ENCODE results near the gene AMACR. TPM values are rescaled to one million over a fixed set of nuclear protein-coding genes. Genes with fewer than 3 reads are reported as not detected.

Gene AMACR
- total RNA-seq, 1 donor from 2014 or later, result 7.7 TPM

GRCh38 chr5:34030048-34030447 lies 22.2 kb upstream of the AMACR start:
- no peak for DNase-seq
- Mint-ChIP-seq H3K36me3 (ENCODE audit: low read depth) (peaks cover 9% of the 10 kb centered on the region), H3K4me1 (peaks cover 4% of the 10 kb centered on the region), H3K27ac (no peak overlapping the region), H3K27me3 (no peaks in the 10 kb centered on the region), H3K9me3 (peaks cover 4% of the 10 kb centered on the region), H3K4me3 (no peak overlapping the region)
- intact Hi-C loops (cut with micrococcal nuclease), result no loop called here

- Mint-ChIP-seq H3K4me1 (peaks cover 4% of the 10 kb centered on the region), H3K27me3 (no peaks in the 10 kb centered on the region), H3K36me3 (ENCODE audit: low read depth) (peaks cover 5% of the 10 kb centered on the region), H3K9me3 (peaks cover 3% of the 10 kb centered on the region), H3K4me3 (no peak overlapping the region), H3K27ac (no peak overlapping the region)
- no peak for DNase-seq
- intact Hi-C loops (cut with micrococcal nuclease), result no loop called here
These were observed 20.5 kb upstream of the AMACR start for GRCh38 chr5:34028349-34028748.

GRCh38 chr5:34026089-34026761 lies 18.4 kb upstream of the AMACR start:
- Mint-ChIP-seq H3K36me3 (ENCODE audit: low read depth) (peaks cover 8% of the 10 kb centered on the region), H3K27me3 (no peaks in the 10 kb centered on the region), H3K27ac (no peak overlapping the region), H3K4me1 (peaks cover 19% of the 10 kb centered on the region), H3K9me3 (no peaks in the 10 kb centered on the region), H3K4me3 (no peak overlapping the region)
- intact Hi-C loops (cut with micrococcal nuclease), result no loop called here
- DNase-seq, result peak; percentile 20

GRCh38 chr5:34022121-34022705 lies 14.4 kb upstream of the AMACR start:
- peaks cover 24% of the 10 kb centered on the region for H3K4me1 Mint-ChIP-seq
- peak overlapping the region; percentile 39 for H3K4me3 Mint-ChIP-seq
- H3K27me3 Mint-ChIP-seq, result no peaks in the 10 kb centered on the region
- peak; percentile 83 for DNase-seq
- H3K9me3 Mint-ChIP-seq, result no peaks in the 10 kb centered on the region
- peaks cover 15% of the 10 kb centered on the region for H3K36me3 Mint-ChIP-seq (ENCODE audit: low read depth)
- intact Hi-C loops (cut with micrococcal nuclease), result loop anchor here (1.0 to 2.0 kb wide), 2 partner anchors 14 to 49 kb away; partner anchors contain the start of gene AMACR
- peak overlapping the region; percentile 93 for H3K27ac Mint-ChIP-seq

GRCh38 chr5:34021334-34021733 lies 13.5 kb upstream of the AMACR start:
- Mint-ChIP-seq H3K4me1 (peaks cover 24% of the 10 kb centered on the region), H3K4me3 (peak overlapping the region; percentile 69), H3K27ac (peak overlapping the region; percentile 93), H3K9me3 (no peaks in the 10 kb centered on the region), H3K27me3 (no peaks in the 10 kb centered on the region), H3K36me3 (ENCODE audit: low read depth) (peaks cover 15% of the 10 kb centered on the region)
- no peak for DNase-seq
- intact Hi-C loops (cut with micrococcal nuclease), result no loop called here

GRCh38 chr5:34020726-34021125 lies 12.9 kb upstream of the AMACR start:
- no peak for DNase-seq
- Mint-ChIP-seq H3K36me3 (ENCODE audit: low read depth) (peaks cover 15% of the 10 kb centered on the region), H3K4me1 (peaks cover 20% of the 10 kb centered on the region), H3K27ac (peak overlapping the region; percentile 93), H3K4me3 (peak overlapping the region; percentile 69), H3K9me3 (no peaks in the 10 kb centered on the region), H3K27me3 (no peaks in the 10 kb centered on the region)
- intact Hi-C loops (cut with micrococcal nuclease), result no loop called here

- peak; percentile 42 for DNase-seq
- Mint-ChIP-seq H3K4me1 (peaks cover 22% of the 10 kb centered on the region), H3K36me3 (ENCODE audit: low read depth) (peaks cover 12% of the 10 kb centered on the region), H3K27me3 (no peaks in the 10 kb centered on the region), H3K9me3 (peaks cover 10% of the 10 kb centered on the region), H3K27ac (no peak overlapping the region), H3K4me3 (no peak overlapping the region)
- intact Hi-C loops (cut with micrococcal nuclease), result no loop called here
These were observed 9.4 kb upstream of the AMACR start for GRCh38 chr5:34017254-34017653.

GRCh38 chr5:34016750-34017149 lies 8.9 kb upstream of the AMACR start:
- H3K4me3 Mint-ChIP-seq, result no peak overlapping the region
- peak; percentile 36 for DNase-seq
- H3K4me1 Mint-ChIP-seq, result peaks cover 17% of the 10 kb centered on the region
- H3K9me3 Mint-ChIP-seq, result peaks cover 10% of the 10 kb centered on the region
- no peak overlapping the region for H3K27ac Mint-ChIP-seq
- H3K27me3 Mint-ChIP-seq, result no peaks in the 10 kb centered on the region
- peaks cover 11% of the 10 kb centered on the region for H3K36me3 Mint-ChIP-seq (ENCODE audit: low read depth)
- intact Hi-C loops (cut with micrococcal nuclease), result no loop called here

- Mint-ChIP-seq H3K36me3 (ENCODE audit: low read depth) (peaks cover 7% of the 10 kb centered on the region), H3K27me3 (no peaks in the 10 kb centered on the region)
- intact Hi-C loops (cut with micrococcal nuclease), result no loop called here
These were observed 8.4 kb upstream of the AMACR start for GRCh38 chr5:34016222-34016621.

GRCh38 chr5:34015120-34015822 lies 7.4 kb upstream of the AMACR start:
- Mint-ChIP-seq H3K27ac (peak overlapping the region; percentile 62), H3K27me3 (peaks cover 2% of the 10 kb centered on the region), H3K4me1 (peaks cover 7% of the 10 kb centered on the region), H3K36me3 (ENCODE audit: low read depth) (peaks cover 3% of the 10 kb centered on the region), H3K9me3 (peaks cover 10% of the 10 kb centered on the region), H3K4me3 (no peak overlapping the region)
- intact Hi-C loops (cut with micrococcal nuclease), result no loop called here
- peak; percentile 50 for DNase-seq

More at GRCh38 chr5:34016222-34016621, 8.4 kb upstream of the AMACR start:
- Mint-ChIP-seq H3K27ac (no peak overlapping the region), H3K9me3 (peaks cover 10% of the 10 kb centered on the region), H3K4me3 (no peak overlapping the region), H3K4me1 (peaks cover 12% of the 10 kb centered on the region)
- peak; percentile 16 for DNase-seq

- Mint-ChIP-seq H3K9me3 (peaks cover 10% of the 10 kb centered on the region), H3K4me1 (peaks cover 9% of the 10 kb centered on the region), H3K36me3 (ENCODE audit: low read depth) (no peaks in the 10 kb centered on the region), H3K27ac (peak overlapping the region; percentile 62), H3K4me3 (no peak overlapping the region), H3K27me3 (peaks cover 2% of the 10 kb centered on the region)
- peak; percentile 8 for DNase-seq
- intact Hi-C loops (cut with micrococcal nuclease), result no loop called here
These were observed 6.8 kb upstream of the AMACR start for GRCh38 chr5:34014626-34015025.

- H3K4me1 Mint-ChIP-seq, result peaks cover 17% of the 10 kb centered on the region
- H3K4me3 Mint-ChIP-seq, result no peak overlapping the region
- H3K36me3 Mint-ChIP-seq (ENCODE audit: low read depth), result no peaks in the 10 kb centered on the region
- peak; percentile 34 for DNase-seq
- intact Hi-C loops (cut with micrococcal nuclease), result no loop called here
- H3K27me3 Mint-ChIP-seq, result peaks cover 2% of the 10 kb centered on the region
- no peak overlapping the region for H3K27ac Mint-ChIP-seq
- H3K9me3 Mint-ChIP-seq, result peaks cover 10% of the 10 kb centered on the region
These were observed 5.7 kb upstream of the AMACR start for GRCh38 chr5:34013547-34013946.

GRCh38 chr5:34012791-34013190 lies 4.9 kb upstream of the AMACR start:
- intact Hi-C loops (cut with micrococcal nuclease), result no loop called here
- H3K27me3 Mint-ChIP-seq, result peaks cover 2% of the 10 kb centered on the region
- H3K9me3 Mint-ChIP-seq, result peaks cover 10% of the 10 kb centered on the region

GRCh38 chr5:34011536-34011935 lies 3.7 kb upstream of the AMACR start:
- Mint-ChIP-seq H3K27me3 (peaks cover 2% of the 10 kb centered on the region), H3K4me1 (peaks cover 26% of the 10 kb centered on the region), H3K27ac (no peak overlapping the region), H3K9me3 (peaks cover 10% of the 10 kb centered on the region), H3K36me3 (ENCODE audit: low read depth) (no peaks in the 10 kb centered on the region), H3K4me3 (no peak overlapping the region)
- peak; percentile 37 for DNase-seq
- intact Hi-C loops (cut with micrococcal nuclease), result no loop called here

More at GRCh38 chr5:34012791-34013190, 4.9 kb upstream of the AMACR start:
- Mint-ChIP-seq H3K36me3 (ENCODE audit: low read depth) (no peaks in the 10 kb centered on the region), H3K27ac (no peak overlapping the region), H3K4me1 (peaks cover 19% of the 10 kb centered on the region), H3K4me3 (no peak overlapping the region)
- peak; percentile 38 for DNase-seq
